SU-DHL-6 (cell line): ENCODE data around the gene CFAP65.

Source experiments
- H2AFZ ChIP-seq: fragments of 200-600 bp; sonication (generic); 2 replicates; pipeline ENCODE4 v1.6.1; 2014; ENCODE audit warnings: low read depth, mild to moderate bottlenecking, moderate library complexity, mixed read lengths, antibody characterized with exemption, low read length; ENCODE audit not compliant: severe bottlenecking
- H3F3A ChIP-seq: fragments of 200-600 bp; shearing (Covaris generic); 2 replicates; pipeline ENCODE4 v1.6.0; 2016; ENCODE audit warnings: antibody characterized with exemption, mild to moderate bottlenecking; ENCODE audit not compliant: insufficient read depth
- H3K27ac ChIP-seq: fragments of 200-600 bp; sonication (generic); 2 replicates; pipeline ENCODE4 v1.5.1; 2016; ENCODE audit warnings: low read depth, mild to moderate bottlenecking, low read length, moderate library complexity, mixed read lengths
- H3K27me3 ChIP-seq: fragments of 200-600 bp; sonication (generic), shearing (Covaris generic); 2 replicates; pipeline ENCODE4 v1.6.0; 2014; ENCODE audit warnings: mild to moderate bottlenecking, low read length
- H3K36me3 ChIP-seq: fragments of 200-600 bp; sonication (generic); 2 replicates; pipeline ENCODE4 v1.6.1; 2014; ENCODE audit warnings: mild to moderate bottlenecking, low read length, mixed read lengths
- H3K4me2 ChIP-seq: fragments of 300-600, 200-600 bp; shearing (Covaris generic), sonication (generic); 2 replicates; pipeline ENCODE4 v1.6.0; 2014; ENCODE audit warnings: low read length, low read depth, mild to moderate bottlenecking; ENCODE audit not compliant: poor library complexity, severe bottlenecking
- H3K4me3 ChIP-seq: fragments of 200-600 bp; sonication (generic); 2 replicates; pipeline ENCODE4 v1.5.1; 2014; ENCODE audit warnings: antibody characterized with exemption, low read length, mild to moderate bottlenecking, mixed read lengths; ENCODE audit not compliant: insufficient read depth, poor library complexity, severe bottlenecking
- H3K79me2 ChIP-seq: fragments of 200-600 bp; sonication (generic); 2 replicates; pipeline ENCODE4 v1.6.1; 2014; ENCODE audit warnings: mild to moderate bottlenecking, low read length, moderate library complexity; ENCODE audit not compliant: insufficient read depth
- H3K9ac ChIP-seq: fragments of 200-600 bp; sonication (generic); 2 replicates; pipeline ENCODE4 v1.7.0; 2014; ENCODE audit warnings: mild to moderate bottlenecking, low read length
- H3K9me2 ChIP-seq: fragments of 200-600 bp; sonication (generic); replicated peaks from 2 replicates; pipeline ENCODE4 v1.6.1; 2014; ENCODE audit warnings: low read length; ENCODE audit not compliant: insufficient read depth
- H3K9me3 ChIP-seq: fragments of 200-600 bp; sonication (generic); 2 replicates; pipeline ENCODE4 v1.6.1; 2014; ENCODE audit warnings: low read length, mixed read lengths; ENCODE audit not compliant: insufficient read depth
- H4K20me1 ChIP-seq: fragments of 200-600 bp; sonication (generic); 2 replicates; pipeline ENCODE4 v1.6.1; 2014; ENCODE audit warnings: low read depth, mild to moderate bottlenecking, antibody characterized with exemption, low read length, moderate library complexity, mixed read lengths
- CTCF ChIP-seq: fragments of 200-600 bp; sonication (generic); IDR thresholded peaks from one replicate; pipeline ENCODE4 v1.5.1; 2017; ENCODE audit warnings: antibody characterized with exemption, mild to moderate bottlenecking, low read length, moderate library complexity; ENCODE audit not compliant: insufficient read depth, poor library complexity, severe bottlenecking
- EZH2phosphoT487 ChIP-seq: fragments of 200-600 bp; sonication (generic), shearing (Covaris generic); conservative IDR thresholded peaks from 2 replicates; pipeline ENCODE4 v1.6.1; 2018; ENCODE audit warnings: mild to moderate bottlenecking, antibody characterized with exemption, low read length, moderate library complexity, mixed read lengths

CFAP65 gene

GRCh38 chr2:219065484-219065883 is 24.2 kb upstream of the CFAP65 start:
- Histone ChIP-seq H3F3A (no peaks in the 10 kb centered on the region), H3K4me2 (no peak overlapping the region), H3K27me3 (no peaks in the 10 kb centered on the region), H3K79me2 (no peaks in the 10 kb centered on the region), H3K27ac (no peak overlapping the region), H3K36me3 (no peaks in the 10 kb centered on the region), H3K4me3 (no peak overlapping the region), H3K9me2 (no peaks in the 10 kb centered on the region), H2AFZ (no peak overlapping the region), H3K9ac (no peak overlapping the region), H3K9me3 (no peaks in the 10 kb centered on the region), H4K20me1 (no peaks in the 10 kb centered on the region)
- TF ChIP-seq CTCF (no peak), EZH2phosphoT487 (no peak)

GRCh38 chr2:219062081-219062480 is 20.8 kb upstream of the CFAP65 start:
- no peak overlapping the region for H3K4me2 ChIP-seq
- H3K4me3 ChIP-seq: no peak overlapping the region
- H4K20me1 ChIP-seq: no peaks in the 10 kb centered on the region
- H3K27ac ChIP-seq: no peak overlapping the region
- no peaks in the 10 kb centered on the region for H3K9me3 ChIP-seq
- no peak overlapping the region for H2AFZ ChIP-seq
- H3K27me3 ChIP-seq: no peaks in the 10 kb centered on the region
- H3K79me2 ChIP-seq: no peaks in the 10 kb centered on the region
- H3K9me2 ChIP-seq: no peaks in the 10 kb centered on the region
- H3K36me3 ChIP-seq: no peaks in the 10 kb centered on the region
- H3F3A ChIP-seq: no peaks in the 10 kb centered on the region
- H3K9ac ChIP-seq: no peak overlapping the region
- TF ChIP-seq CTCF (no peak), EZH2phosphoT487 (no peak)

GRCh38 chr2:219060821-219061791 is 19.8 kb upstream of the CFAP65 start, which contains the start of gene IHH:
Gene IHH, minus strand, starts transcription at chr2:219060921. Its CDS starts 454 bp downstream, at chr2:219060467.
- no peaks in the 10 kb centered on the region for H3K9me3 ChIP-seq
- no peak within 1 kb of the TSS for H3K4me3 ChIP-seq

More at GRCh38 chr2:219060821-219061791, 19.8 kb upstream of the CFAP65 start, which contains the start of gene IHH:
- Histone ChIP-seq H3F3A (no peaks in the 10 kb centered on the region), H3K27me3 (no peaks in the 10 kb centered on the region), H3K9ac (no peak within 1 kb of the TSS), H3K79me2 (no peaks in the 10 kb centered on the region), H3K27ac (no peak within 1 kb of the TSS), H3K36me3 (no peaks in the 10 kb centered on the region), H4K20me1 (no peaks in the 10 kb centered on the region), H2AFZ (no peak within 1 kb of the TSS), H3K4me2 (no peak within 1 kb of the TSS), H3K9me2 (no peaks in the 10 kb centered on the region)
- TF ChIP-seq EZH2phosphoT487 (no peak), CTCF (no peak)
